SU-DHL-6 (cell line): Measurements from ENCODE around the gene SUGCT.

Source experiments
- CTCF ChIP-seq: fragments of 200-600 bp; sonication (generic); IDR thresholded peaks from one replicate; pipeline ENCODE4 v1.5.1; 2017; ENCODE audit warnings: antibody characterized with exemption, mild to moderate bottlenecking, low read length, moderate library complexity; ENCODE audit not compliant: insufficient read depth, poor library complexity, severe bottlenecking
- EZH2phosphoT487 ChIP-seq: fragments of 200-600 bp; sonication (generic), shearing (Covaris generic); conservative IDR thresholded peaks from 2 replicates; pipeline ENCODE4 v1.6.1; 2018; ENCODE audit warnings: mild to moderate bottlenecking, antibody characterized with exemption, low read length, moderate library complexity, mixed read lengths

GRCh38 chr7:40432046-40432445, 297.2 kb downstream of the SUGCT start:
- TF ChIP-seq CTCF, result no peak
- no peak for TF ChIP-seq EZH2phosphoT487
